HG03135 (cell line): ENCODE data around the gene COG2.
"Not testable (repeated sequence)": the region's sequence is repeated elsewhere in the genome, so short reads cannot be mapped to it uniquely, and the experiment has no call there.

Source experiments
- ATAC-seq: cut with Tn5 transposase; IDR thresholded peaks from one replicate; pipeline ENCODE4 v1.9.1; 2021; ENCODE audit warnings: mild to moderate bottlenecking, moderate library complexity; ENCODE audit not compliant: unreplicated experiment

Gene COG2, protein sequence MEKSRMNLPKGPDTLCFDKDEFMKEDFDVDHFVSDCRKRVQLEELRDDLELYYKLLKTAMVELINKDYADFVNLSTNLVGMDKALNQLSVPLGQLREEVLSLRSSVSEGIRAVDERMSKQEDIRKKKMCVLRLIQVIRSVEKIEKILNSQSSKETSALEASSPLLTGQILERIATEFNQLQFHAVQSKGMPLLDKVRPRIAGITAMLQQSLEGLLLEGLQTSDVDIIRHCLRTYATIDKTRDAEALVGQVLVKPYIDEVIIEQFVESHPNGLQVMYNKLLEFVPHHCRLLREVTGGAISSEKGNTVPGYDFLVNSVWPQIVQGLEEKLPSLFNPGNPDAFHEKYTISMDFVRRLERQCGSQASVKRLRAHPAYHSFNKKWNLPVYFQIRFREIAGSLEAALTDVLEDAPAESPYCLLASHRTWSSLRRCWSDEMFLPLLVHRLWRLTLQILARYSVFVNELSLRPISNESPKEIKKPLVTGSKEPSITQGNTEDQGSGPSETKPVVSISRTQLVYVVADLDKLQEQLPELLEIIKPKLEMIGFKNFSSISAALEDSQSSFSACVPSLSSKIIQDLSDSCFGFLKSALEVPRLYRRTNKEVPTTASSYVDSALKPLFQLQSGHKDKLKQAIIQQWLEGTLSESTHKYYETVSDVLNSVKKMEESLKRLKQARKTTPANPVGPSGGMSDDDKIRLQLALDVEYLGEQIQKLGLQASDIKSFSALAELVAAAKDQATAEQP

DNA sequence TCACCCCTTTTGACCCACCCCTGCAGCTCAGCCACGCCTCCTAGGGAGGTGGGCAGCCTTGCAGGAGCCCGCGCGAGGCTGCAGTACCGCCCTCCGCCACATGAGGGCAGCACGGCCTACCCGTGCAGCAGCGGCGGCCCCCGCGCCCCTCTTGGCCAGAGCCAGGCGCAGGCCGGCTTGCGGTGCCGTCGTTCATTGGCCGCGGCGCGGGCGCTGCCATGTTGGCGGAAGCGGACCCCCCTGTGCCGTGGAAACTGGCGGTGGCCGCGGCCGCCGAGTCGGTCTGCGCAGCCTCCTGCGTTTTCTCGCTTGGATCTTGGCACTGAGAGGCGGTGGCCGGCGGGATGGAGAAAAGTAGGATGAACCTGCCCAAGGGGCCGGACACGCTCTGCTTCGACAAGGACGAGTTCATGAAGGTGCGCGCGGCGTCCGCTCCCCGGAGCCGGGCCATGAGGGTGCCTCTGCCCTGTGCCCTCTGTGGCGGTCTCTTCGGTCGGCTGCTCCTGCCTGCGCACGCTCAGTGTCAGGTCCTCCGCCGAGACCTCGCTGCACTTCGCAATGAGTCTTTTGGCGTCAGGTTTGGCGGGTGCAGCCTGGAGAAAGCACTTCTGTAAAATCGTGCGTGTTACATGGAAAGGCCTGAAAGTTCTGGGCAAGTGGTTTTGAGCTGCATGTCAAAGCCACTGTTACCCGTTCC is at the start of gene COG2:
TSS of gene COG2 (plus strand) at position 219 of the 697 bp plus-strand sequence. CDS start at position 345, 126 bp downstream.
- peak; percentile 95 for ATAC-seq

DNA sequence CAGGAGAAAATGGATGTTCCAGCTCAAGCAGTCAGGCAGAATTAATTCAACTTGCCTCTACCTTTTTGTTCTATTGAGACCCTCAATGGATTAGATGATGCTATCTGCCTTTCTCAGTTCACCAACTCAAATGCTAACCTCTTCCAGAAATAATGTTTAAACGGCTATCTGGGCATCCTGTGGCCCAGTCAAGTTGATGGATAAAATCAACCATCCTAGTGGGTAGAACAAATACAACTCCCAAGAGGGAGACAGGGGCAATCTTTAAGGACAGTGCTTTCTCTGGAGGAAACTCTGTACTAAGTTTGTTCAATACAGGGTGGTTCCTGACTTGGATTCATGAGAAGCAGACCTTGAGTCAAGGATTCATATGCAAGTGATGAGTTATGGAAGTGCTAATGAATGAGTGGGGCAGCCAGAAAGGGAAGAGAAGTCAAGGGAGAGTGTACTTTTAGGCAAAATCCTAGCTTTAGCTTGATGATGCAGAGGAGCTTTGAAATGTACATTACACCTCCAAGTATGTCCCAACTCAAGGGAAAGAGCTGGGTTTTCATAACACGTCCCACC is 49.4 kb upstream of the COG2 start:
- ATAC-seq, result no peak

DNA sequence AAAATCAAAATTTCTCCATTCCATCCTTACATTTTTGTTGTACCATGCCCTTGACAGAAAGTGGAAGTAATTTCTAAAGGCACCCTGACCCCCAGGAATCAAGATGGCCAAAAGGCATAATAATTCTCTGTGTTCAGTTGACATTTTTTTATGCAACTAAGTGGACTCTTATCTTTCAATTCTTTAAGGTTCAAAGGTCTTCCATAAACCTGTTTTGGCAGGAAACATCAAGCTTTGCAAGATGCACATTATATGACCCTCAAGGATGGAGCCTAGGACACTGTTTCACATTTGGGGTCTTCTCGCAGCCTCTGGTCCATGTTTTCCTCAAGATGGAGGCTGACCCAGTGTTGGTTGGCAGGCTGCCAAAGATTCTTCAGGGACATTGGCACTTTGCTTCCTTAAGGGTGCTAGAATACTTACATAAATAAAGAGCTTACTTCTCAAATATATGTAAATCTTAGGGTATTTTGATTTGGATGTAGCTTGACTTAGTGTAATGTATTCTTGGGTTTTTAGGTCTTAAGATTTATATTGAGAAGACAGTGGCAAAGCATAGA is 48.0 kb upstream of the COG2 start:
- ATAC-seq, result no peak

DNA sequence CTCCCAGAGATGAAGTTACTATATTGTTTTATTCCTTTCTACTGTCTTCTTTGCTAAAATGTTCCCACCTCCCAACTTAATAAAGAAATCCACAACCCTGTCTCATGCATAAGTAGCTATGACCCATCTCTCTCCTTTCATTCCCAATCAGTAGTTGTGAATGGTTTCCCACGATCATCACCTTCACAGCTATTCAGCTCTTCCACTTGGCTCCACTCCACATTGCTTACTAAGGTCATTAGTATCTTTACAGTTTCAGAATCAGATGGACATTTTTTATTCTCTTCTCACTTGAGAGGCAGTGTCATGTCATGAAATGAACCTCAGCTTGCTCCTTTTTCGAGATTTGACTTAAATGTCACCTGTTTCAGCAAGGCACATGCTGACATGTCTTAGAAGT is 47.1 kb upstream of the COG2 start:
- ATAC-seq, result no peak

DNA sequence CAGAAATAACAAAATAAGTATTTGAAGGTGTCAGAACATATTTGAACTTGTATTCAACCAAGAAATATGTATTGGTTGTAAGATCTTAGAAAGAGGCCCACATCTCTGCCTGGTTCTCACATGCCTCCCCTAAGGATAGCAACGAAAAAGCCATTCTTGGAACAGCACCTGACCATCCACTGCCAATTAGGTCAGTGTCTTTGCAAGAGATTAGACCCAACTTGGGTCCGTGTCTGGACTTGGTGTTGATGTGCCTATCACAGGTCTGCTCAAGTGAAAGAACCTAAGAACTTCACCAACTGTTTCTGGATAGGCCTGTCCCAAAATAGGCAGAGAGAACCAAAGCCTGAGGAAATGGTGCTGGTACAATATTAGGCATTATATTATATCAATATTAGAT is 46.0 kb upstream of the COG2 start:
- no peak for ATAC-seq

DNA sequence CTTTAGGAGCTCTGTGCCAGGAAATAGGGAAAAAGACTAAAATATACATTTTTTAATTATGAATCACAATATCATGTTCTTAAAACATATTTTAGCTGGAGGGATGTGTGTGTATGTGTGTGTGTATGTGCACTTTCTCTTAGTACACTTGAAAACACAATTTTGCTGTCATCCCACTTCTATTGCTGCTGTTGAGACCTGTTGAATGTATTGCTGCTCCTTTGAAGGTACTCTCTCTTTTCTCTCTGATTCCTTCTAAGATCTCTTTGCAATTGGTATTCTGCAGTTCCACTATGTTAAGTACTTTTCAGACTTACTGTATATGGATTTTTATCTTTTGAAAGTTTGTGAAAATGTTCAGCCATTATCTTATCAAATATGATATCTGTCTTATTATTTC is 43.5 kb upstream of the COG2 start:
- no peak for ATAC-seq

DNA sequence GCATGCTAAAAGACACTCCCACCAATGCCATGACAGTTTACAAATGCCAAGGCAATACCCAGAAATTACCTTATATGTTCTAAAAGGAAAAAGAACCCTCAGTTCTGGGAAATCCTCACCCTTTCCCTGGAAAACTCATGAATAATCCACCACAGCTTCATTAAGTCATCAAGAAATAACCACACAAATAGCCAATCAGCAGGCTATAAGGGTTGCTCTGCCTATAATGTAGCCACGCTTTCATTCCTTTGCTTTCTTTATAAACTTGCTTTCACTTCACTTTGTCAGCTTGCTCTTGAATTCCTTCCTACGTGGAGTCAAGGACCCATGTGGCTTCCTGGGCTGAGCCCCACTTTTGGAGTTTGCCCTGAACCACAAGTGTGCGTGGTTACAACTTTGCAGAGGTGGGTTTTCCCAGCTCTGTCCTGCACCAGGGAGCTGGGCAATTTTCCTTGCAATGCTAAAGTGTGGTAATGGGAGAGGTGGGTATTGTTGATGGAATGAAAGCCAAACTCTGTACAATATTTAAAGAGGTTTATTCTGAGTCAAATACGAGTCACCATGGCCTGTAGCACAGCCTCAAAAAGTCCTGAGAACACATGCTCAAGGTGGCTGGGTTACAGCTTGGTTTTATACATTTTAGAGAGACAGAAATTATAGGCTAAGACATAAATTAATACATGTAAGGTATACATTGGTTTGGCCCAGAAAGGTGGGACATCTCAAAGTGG is 42.2 kb upstream of the COG2 start:
- ATAC-seq, result no peak

DNA sequence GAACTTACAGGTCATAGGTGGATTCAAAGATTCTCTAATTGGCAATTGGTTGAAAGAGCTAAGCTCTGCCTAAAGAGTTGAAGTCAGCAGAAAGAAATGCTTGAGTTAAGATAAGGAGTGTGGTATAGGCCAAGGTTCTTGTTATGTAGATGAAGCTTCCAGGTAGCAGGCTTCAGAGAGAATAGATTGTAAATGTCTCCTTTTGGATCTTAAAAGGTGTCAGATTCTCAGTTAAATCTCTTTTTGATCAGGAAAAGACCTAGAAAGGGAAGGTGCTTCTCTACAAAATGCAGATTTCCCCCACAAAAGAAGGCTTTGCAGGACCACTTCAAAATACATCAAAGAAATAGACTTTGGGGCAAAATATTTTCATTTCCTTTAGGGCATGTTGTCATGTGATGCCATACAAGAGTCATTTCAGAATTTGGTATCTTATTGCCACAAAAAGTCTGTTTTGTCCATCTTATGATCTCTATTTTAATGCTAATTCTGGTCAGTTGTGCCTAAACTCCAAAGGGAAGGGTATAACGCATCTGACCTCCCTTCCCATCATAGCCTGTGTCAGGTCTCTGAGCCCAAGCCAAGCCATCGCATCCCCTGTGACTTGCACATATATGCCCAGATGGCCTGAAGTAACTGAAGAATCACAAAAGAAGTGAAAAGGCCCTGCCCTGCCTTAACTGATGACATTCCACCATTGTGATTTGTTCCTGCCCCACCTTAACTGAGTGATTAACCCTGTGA is 41.5 kb upstream of the COG2 start:
- not testable (repeated sequence) for ATAC-seq

DNA sequence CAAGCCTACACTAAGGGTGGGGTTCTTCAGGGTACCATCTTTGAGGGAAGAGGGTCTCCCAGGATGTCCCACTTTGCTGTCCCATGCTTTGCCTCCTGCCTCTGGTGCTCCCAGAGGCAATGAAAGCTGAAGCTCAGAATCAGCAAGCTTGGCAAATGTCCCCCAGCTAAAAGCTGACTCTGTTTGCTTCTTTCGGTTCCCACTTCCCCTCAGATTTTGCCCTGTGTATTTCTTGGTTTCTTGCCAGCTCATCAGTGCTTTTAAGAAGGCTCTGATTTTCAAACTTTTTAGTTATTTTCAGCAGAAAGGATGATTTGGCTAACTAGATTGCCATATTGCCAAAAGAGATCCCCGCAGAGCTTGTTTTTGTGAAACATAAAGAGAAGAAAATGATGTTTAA is 33.1 kb upstream of the COG2 start:
- ATAC-seq, result no peak

DNA sequence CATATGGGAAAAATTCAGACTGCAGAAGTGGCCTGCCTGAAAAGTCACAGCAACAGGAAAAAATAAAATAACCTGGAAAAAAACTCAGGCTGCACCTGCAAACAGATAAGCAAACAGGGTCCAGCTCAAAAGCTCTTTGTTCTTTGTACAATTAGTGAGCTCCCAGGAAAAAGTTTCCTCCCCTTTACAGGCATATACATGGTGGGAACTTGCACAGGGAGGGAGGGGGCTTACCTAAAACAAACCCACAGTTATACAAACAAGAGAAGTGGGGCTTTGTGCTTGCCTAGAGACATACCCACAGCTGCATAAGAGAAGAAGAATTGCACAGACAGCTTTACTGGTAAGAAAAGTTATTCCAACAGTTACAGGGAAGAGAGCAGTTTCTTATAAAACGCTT is 31.7 kb upstream of the COG2 start:
- ATAC-seq, result no peak

DNA sequence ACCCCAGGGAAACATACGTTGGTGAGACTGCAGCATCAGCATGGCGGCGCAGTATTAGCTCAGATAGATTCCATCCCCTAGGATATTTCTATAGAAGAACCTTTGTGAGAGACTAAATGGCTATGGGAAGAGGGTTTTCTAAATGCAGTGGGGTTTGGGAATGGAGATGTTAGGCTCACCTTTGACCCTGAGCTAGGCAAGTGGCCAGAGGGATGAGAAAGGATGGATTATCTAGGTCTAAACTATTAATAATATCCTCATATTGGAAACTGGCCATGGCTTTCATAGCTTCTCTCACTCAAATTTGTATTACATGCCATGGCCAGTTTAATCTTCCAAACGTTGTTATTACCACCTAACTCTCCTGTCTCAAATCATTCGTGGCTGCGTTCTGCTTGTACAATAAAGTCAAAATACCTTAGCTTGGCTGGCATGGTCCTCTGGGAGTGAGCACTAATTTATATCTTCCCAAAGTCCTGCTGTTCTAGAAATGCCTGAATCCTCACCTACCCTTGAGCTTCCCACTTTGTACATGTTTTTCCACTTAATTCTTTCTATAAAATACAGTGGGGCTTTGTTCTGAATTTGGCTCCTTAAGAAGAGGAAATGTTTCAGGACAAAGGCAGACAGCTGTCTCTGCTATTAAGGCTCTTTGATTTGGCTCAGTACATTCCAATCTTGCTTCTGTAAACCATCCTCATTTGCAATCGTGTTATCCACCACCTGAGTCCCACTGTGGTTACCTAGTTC is 31.0 kb upstream of the COG2 start:
- ATAC-seq, result no peak

DNA sequence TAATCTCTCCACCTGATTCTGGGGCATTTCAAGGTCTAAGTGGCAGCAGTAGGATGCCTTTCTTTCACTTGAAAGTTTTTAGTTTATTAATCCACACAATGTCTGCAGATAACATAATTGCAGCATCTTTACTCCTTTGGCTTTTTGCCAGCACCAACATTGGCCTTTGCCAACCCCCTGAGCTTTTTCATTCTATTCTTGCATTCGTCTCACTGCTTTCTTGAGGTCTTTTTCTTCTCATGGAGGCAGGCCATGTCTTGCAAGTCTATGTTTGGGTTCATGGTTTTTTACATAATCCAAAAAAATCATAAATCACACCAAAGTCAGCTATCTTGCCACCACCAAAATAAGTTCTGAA is 30.4 kb upstream of the COG2 start:
- ATAC-seq, result no peak

DNA sequence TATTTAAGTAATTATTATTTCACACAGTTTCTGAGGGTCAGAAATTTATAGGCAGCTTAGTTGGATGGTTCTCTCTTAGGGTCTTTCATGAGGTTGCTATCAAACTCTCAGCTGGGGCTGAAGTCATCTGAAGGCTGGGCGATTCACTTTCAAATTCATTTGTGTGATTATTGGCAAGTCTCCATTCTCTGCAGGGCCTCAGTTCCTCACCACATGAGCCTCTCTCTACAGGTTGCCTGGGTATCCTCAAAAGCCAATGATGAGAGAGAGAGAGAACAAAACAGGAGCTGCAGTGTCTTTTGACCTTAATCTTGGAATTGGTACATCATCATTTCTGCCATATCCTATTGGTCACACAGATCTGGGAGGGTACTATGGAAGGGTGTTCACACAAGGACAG is 29.6 kb upstream of the COG2 start:
- ATAC-seq, result no peak

DNA sequence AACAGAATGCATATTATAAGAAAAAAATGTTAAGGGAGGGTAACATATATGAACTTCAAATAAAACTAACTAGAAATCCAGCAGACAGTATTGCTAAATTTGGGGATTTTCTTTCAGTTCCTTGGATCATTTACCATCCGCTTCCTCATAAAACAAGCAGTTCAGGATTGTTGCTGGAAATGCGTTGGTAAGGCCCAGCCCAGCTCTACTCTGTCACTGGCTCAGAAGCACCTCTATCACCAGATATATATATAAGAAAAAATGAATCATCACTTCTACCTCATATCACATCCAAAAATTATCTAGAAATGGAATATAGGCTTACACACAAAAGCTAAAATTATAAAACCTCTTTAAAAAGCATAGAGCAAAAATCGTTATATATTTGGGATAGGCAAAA is 28.2 kb upstream of the COG2 start:
- ATAC-seq, result no peak

DNA sequence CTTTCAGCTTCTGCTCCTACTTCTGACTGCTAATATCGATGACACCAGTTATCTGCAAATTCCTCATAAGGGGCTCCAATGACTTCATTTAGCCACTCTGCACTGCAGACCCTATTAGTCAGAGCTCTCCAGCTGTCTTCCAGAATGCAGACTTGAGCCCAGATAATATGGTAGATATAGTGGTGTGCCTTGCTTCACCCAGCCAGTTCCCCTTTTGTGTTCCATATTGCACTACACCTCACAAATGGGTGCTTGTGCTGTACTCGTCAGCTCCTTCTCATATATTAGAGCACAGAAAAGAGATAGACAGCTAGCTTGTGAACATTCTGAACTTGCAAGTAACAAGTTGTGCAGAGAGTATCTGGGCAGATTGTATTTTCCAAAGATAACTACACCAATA is 23.7 kb upstream of the COG2 start:
- ATAC-seq, result no peak

DNA sequence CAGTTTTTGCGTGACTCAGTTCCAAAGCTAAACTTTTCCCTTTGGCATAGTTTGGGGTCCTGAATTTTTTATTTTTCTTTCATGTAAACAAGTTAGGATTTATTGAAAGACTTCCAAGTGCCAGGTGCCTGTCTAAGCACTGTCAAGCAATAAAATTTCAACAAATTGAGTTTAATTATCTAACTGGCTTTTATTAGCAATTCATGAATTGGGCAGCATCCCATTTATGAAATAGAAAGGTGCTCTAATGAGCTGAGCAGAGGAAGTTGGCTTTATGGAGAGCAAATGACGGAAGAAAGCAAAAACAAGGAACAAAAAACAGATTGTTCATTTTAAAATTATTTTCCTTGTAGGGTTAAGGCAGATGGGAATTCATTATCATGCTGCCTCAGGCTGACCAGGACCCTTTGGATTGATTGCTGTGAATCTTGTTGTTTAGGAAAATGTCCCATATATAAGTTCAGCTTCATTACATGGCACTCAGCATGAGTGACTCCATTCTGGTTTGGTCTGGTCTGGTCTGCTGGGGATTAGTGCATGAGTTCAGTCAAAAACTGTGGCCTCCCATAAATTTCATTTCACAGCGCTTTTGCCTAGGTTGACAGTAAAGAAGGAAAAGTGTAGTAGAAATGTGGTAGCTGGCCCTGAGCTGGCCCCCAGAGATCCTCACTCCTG is 21.5 kb upstream of the COG2 start:
- no peak for ATAC-seq

DNA sequence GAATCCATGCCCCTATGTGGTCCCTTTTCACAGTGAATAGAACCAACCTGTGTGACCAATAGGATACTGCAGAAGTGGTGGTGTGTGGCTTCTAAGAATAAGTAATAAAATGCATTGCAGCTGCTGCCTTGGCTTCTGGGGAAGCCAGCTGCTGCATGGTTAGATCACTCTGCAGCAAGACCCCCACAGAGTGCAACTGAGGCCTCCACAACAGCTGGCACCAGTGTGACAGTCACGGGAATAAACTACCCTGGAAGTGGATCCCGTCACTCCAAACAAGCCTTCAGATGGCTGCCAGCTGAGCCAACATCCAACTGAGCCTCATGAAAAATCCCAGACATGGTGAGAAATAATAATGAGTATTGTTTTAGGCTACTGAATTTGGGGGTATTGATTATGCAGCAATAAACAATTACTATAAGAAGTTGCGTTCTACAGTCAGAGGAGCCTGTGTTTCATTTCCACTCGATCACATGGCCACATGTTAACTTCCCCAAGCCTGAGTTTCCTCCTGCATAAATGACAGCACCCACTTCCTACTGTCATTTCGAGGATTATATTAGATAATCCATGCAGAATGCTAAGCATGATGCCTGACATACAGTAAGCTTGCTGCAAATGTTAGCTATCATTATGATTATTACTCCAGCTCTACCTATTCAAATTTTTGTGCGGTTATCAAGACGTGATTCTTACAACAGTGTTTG is 20.8 kb upstream of the COG2 start:
- no peak for ATAC-seq

DNA sequence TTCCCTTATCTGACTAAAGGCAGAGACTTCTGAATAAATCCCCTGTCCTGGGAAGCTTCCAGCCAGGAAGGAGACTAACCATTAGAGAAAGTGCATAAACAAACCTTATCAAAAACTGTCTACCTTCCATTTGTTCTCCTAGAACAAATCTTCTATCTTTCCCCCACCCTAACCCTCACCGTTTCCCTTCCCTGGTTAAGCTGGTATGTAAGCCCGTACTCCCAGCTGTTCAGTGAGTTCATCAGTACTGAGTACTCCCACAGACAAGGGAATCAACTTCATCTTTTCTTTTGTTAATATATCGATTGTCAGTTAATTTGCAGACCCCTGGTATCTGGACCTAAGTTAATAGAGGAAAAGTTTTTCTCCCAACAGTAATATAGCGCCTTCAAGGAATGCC is 20.1 kb upstream of the COG2 start:
- ATAC-seq, result no peak
